HG02943 (cell line): ENCODE measurements around the gene ZIC4.

ENCODE experiments used
- ATAC-seq: cut with Tn5 transposase; IDR thresholded peaks from one replicate; pipeline ENCODE4 v1.9.1; 2021; ENCODE audit warnings: mild to moderate bottlenecking, low read depth, moderate library complexity; ENCODE audit not compliant: unreplicated experiment

ZIC4 gene

DNA sequence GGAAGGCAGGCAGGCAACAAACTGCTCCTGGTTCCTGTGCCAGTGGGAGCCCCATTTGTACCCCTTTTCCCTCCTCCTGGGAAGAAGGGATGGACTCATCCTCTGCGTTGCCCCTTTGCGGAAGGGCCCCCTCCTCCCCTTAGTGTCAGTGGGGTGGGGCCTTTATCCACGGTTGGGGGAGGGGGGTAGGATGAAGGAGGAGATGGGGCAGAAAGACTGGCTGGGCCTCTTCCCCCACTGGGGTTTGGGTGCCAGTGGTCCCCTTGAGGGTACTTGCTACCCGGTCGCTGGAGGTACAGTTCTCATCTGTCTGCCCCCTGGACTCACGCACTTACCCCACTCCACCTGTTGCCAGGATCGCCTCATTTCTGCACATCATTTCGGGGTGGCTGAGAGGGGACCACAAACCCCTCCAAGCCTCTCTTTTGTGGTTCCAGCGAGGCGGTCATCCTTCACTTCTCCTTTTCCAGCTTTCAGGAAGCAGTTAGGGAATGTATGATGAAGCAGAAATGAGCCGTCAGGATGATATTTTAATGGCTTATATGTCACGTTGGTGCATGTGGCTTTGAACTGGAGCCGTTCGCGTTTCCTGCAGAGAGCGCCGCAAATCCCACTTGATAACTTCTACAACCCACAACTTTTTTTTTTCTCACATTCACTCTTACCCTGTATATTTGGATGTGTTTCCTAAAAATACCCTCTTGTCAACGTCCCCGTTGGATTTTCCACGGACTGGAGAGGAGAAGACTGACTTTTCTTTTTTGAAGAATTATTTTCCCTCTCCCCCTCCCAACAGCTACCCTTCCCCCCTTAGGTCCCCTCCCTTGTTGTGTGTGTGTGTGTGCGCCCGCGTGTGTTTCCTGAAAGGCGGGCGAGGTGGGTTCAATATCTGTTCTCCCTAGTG is at the start of gene ZIC4:
ZIC4 (minus strand) TSS at position 516 of the 904 bp plus-strand sequence. CDS start 3,746 bp downstream, outside the sequence.
- no peak for ATAC-seq

DNA sequence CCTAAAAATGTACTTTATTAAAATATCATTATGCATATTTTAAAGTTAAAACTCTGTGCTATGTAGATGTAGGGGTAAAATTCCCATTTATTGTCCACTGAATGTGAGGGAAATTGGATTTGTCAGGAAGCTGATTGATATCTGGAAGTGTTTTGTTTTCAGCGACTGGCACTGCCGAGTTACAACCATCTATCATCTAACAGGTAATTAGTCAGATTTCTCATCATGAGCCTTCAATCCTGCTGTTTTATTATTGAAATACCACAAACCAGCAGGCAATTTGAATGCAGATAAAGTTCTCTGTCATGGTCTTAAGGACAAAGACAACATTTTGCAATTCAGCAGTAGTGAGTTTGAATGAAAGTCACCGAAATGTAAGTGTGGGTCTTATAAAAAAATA is 43.3 kb upstream of the ZIC4 start:
- ATAC-seq, result no peak

DNA sequence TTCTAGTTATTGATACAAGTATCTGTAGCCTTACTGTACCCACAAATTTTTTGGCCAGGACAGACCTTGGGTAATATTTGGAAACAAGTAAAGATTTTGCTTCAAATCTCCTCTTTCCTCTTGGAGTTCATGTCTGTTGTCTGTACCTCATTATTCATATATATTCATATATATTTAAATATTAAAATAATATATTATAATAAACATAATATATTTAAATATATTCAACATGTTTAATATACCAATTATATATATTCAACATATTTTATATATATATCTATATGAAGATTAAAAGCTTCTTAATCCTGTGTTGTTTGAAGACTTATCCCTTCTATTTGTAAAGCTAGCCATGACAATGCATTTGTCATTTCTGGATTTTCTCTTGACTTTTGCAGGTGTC is 40.9 kb upstream of the ZIC4 start:
- no peak for ATAC-seq

DNA sequence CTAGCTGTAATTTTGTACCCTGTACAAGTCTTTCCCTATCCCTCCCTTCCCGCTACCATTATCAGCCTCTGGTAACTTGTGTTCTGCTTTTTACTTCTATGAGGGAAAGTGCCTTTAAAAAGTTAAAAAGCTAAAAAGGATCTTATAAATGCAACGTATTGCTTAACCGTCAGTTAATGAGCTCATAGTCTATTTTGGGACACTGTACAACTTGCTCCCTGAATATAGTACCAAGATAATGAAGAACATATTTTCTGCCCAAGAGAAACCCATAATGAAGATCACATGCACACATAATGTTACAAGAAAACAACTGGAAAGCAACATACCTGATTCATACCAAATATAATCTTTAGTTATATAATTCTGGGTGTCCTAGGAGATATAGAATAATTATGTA is 25.4 kb upstream of the ZIC4 start:
- ATAC-seq, result no peak

DNA sequence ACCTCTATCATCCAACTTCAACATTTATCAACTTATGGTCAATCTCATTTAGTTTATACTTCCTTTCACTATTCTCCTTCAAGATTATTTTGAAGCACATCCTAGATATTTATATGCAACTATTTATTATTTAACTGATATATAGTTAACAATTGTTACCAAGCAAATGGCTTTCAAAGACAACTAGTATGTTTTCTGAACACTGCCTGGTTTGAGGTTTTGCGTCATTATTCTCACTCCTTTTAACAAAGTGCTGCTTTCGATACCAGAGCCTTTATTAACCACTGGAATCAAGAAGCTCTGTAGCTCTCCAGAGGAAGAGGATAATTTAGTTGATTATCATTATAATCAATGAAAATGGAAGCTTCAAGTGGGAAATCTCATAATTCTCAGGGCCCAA is 22.4 kb upstream of the ZIC4 start:
- ATAC-seq, result no peak

DNA sequence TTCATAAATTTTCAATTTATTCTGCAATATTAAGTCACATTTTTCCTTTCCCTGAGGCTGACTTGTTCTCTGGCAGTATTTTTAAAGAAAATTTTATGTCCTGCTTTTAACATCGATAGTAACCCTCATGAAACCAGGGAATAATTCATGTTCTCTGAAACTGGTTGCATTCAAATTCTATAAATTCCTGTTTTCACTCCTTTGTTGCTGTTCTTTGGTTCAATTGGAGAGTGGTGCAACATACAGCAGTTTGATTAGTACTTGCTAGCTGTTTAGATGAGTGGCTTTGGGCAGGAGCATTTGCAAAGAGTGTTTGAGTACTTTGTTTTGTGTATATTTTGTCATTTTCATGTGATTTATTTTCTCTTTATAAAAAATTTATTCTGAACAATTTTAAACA is 22.0 kb upstream of the ZIC4 start:
- no peak for ATAC-seq

DNA sequence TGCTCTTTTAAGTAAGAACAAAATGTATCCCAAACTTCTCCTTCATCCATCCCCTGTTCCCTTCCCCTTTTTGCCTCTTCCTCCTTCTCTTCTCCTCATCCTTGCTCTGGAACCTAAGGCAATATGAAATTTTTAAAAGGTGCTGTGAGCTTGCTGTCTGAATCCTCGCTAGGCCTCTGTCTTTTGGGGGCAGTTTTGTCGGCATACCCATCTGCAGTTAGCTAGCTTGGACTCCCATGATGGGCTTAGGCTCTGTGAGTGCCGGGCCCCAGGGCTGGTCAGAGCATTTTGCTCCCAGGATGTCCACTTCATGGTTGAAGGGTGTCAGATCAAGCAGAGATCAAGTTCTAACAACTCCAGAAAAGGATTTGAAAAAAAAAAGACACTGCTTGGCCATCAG is 21.4 kb upstream of the ZIC4 start:
- no peak for ATAC-seq

DNA sequence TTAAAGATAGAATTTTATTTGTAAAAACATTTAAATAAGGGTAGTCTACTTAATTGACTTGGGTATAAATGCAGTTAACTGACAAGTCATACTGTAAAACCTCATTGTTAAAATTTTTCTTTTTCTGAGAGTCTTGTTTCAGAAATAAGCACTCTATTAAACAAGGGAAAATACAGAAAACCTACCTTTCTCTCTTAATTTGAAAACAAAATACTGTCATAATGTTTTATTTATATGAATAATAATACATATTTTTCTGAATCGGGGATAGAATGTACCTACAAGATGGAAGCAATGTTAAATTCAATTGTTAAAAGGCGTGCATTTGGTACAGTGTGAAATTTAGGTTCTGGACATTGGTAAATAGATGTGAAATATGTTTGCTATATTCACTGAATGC is 20.6 kb upstream of the ZIC4 start:
- no peak for ATAC-seq

DNA sequence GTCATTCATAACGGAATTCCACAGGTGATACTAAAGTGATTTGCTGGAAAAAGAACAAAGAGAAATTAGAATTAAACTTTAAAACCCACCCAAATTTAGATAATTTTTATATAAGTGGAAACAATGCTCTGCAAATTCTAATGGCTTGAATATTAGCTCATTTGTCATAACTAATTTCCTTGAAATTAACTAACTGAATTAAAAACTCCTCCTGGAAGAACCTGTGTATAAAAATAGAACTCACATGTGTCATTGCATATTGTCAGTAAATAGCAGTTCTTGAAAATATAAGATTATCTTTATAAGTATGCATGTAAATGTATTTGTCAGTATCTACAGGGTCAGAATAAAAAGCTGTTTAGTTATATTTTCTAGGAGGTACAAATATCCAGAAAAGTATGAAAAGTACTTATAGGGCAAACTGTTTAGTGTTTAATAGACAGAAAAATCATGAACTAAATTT is 19.1 kb upstream of the ZIC4 start:
- ATAC-seq, result no peak

DNA sequence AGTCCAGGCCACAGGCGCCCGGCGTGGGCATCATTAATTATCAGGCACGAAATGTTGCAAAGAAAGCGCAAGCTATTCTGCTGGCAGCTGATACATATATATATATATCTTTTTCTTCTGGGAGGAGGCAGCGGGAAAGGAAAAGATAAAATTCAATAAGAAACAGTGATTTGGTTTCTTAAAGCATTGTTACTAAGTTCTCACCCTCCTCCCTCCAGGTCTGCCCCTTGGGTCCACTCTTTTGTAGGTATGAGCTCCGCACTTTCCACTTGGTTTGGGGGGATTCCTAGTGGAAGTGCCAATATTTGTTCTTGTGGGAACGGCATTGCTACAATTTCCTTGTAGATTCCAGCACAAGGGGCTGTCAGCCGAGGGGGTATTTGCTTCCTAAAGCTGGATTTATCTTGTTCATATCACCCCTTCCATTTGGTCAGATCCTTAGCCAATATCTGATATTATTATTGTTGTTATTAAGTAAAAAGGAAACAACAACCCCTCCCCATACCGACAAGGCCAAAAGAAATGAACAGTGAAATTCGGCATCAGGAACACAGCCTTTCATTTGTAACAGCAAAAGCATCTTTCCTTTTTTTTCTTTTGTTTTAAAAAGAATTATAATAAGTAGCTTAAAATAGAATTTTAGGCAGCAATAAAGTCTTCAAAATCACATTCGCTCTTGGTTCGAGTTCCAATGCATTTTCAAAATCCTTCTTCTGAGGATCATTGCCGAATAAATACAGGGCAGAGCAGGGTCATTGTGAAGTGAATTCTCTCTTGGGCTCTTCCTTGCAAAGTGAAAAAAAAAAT is 18.4 kb upstream of the ZIC4 start:
- no peak for ATAC-seq

DNA sequence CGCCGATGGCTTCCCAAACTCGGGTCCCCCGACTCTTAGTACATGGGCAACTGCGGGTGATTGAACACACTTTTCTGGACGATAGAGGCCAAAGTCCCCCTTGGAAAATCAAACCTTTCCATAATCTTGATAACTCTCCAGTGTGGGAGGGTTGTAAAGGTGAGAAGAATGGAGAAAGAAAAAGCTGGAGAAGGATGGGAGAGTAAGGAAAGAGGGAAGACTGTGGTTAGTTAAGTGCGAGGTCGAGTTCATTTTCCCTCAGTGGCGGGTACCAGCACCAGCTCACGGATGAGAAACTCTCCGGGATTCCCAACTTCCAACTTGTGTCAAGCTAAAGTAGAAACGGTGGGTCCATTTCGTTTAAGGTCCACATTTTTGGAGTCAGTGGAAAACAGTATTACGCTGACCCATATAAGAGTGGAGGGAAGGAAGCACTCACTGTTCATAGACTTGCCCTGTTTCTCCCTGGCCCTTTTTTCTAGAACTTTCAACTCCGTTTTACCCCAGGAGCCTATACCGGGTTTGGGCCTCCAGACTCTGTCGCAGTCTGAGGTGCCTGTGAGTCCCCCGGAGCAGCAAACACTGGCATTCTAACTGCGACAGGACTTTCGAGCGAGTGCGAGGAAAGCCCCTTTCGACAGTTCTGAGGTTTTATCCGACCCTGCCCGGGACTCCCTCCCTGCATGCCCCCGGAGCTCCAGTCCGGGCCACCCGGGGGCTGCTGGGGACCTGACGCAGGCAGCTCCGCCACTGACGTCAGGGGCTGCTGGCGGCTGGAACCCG is 17.6 kb upstream of the ZIC4 start:
- no peak for ATAC-seq

DNA sequence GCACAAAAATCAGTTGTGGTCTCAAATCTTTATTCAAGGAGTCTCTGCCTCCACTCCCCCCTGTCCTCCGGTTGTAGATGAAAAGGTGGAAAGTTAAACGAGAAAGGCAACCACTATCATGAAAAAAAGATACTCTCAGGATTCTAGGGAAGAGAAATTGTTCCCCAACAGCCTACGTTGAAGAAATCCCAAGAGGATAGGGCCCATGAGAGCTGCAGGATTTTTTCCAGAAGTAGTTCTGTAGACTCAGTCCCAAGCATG is 17.1 kb upstream of the ZIC4 start:
- no peak for ATAC-seq

DNA sequence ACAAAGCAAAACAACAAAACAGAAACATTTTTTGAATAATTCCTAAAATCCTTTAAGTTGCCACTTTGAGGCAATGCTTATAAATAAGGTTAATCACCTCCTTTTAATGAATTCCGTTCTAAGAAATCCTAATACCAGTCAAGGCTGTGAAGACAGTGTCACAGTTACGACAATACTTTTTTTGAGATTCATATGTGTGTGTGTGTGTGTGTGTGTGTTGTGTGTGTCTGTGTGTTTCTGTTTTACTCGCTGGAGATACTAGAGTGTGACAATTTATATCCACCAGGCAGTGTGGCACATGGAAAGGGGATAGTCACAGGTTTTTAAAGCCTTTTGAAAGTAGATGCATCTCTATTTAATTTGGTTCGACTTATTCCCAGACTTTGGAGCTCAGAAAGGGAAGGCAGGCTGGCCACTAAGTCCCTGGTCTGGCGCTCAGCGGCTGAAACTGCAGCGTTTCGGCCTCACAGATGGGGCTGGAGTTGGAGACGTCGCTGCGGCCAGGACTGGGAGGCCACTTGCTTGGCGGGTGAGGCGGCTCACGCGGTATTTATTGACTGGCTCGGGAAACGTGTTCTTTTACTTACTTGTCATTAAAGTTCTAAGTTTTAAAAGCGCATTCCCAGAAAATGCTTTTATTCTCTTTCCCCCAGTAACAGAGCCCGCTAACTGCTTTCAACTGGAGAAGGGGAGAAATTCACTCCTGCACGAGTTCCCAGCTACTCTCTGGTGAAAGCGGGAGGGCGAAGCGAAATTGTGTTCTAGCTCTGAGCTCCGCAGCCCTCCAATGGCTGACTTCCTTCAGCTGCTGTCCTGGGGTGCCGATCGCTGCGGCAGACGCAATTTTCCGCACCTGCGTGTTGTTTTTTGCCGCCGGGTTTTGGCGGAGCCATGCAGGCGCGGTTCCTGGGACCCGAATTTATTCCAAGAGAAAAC is 16.5 kb upstream of the ZIC4 start:
- no peak for ATAC-seq

DNA sequence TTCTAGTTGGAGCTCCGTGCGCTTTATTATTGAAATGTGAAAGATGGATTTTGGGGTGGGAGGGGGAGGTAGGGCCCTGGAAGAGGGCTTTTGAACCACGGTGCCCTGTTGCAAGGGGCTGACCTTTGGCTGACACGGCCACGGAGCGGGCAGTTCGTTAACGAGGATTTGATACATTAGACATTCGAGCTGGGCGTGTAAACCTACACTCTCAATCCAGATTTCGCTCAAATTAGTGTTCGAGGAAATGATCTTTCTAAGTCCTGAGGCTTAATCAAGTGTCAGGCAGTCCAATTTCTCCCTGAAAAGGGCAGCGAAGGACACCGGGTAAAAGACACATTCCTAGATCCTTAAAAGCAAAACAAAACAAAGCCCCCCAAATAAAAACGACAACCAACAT is 15.9 kb upstream of the ZIC4 start:
- no peak for ATAC-seq

DNA sequence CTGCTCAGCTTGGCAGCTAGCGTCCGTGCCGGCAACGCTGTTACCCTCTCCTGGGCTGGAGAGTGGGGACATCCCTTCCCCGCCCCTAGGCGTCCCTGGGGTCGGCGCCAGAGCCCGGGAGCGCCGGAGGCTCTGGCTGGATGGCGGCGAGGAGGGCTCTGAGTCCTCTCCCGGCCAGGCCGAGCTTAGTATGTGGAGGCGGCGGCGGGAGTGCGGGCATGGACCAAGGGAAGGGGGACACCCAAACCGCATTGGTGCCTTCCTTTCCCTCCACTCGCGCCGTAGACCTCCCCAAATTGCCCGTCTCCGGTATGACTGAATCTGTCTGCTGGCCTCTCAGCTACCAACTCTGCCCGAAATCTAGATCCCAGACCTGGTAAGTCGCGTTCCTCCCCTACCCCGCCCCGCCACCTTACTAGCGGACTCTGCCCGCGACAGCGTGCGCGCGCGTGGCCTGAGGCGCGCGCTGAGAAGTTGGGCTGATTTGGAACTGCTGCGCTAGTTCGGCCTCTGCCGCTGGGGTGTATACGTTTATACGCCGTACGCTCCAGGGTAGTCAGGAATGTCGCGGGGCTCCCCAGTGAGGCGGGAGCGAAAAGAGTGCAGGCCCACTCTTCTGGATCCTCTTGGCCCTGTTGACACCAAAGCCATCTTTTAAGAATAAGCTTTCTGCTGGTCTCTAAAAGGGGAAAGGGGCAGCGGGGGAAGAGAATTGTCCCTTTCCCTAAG is 15.0 kb upstream of the ZIC4 start:
- no peak for ATAC-seq

DNA sequence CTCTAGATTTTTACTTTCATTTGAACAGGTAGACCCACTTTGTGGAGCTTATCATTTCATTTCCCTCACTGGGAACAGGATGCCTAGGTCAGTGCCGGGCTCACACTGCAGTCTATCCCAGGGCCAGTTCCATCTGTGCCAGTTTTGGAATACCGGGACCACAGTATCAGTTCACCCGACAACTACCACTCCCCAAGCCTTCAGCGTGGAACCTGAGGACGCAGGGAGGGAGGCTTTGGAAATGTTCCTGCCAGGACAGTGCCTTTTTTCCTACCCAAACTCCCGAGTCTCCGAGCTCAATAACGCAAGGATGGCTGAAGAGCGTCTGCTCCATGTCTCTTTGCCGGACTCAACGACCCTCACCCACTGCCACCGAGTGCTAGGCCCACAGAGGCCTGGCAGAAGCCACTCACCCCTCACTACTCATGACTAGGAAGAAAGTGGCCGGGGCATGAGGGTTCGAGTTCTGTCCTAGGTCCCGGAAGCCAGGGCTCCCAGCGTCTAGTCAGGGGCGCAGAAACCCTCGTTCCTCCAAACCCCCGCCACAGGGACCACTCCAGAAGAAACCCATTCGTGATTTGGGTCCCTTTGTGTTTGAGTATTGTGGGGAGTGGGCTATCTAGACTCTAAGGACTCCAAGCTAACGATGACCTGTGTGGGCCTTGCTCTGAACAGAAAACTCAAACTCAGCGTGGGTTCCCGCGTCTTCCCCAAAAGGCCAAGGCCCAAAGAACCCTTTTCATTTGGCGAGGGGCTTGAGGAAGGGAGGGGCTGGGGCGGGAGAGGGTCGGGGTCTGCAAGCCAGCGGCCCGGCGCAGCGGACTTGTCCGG is 14.2 kb upstream of the ZIC4 start:
- ATAC-seq, result no peak

DNA sequence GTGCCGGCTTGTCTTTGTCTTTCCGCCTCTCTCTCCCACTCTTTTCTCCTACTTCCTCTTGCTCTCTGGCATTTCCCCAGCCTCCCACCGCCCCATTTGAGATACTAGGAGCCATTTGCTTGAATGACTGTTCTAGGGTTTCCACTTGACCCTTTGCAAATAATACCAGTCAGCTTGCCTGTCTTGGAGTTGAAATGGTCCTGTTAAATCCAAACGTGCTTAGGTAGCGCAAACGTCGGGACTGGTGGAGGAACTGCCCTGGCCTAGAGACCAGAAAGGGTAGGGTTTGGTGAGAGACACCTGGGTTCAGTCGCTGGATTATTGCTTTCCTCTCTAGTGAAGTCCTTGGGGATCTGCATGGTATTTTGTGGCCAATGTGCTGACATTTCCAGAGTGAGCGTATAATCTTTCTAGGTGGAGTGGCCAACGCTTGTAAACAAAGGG is 13.5 kb upstream of the ZIC4 start:
- ATAC-seq, result no peak
